K562 (cell line): ENCODE results near the gene KLHL20. TPM values are rescaled to one million over a fixed set of nuclear protein-coding genes. Genes with fewer than 3 reads are reported as not detected.

Experiments
- ATAC-seq: fragments of 200-7000 bp; cut with Tn5 transposase; 3 replicates; pipeline ENCODE4 v1.9.1; 2020; ENCODE audit warnings: moderate library complexity
- BruUV-seq: library from RNA; stranded (reverse); fragments of 400-500 nt; replicated peaks from 2 replicates; lab custom pipeline; 2021; lab: Mats Ljungman, UMichigan
- CTCF ChIA-PET: fragments of 300-600 bp; formaldehyde crosslinking; extraction: SDS; loops from one replicate; lab custom pipeline; 2021; ENCODE audit warnings: low intra/inter-chr PET ratio; lab: Yijun Ruan, JAX
- POLR2A ChIA-PET: fragments of 300-600, 350-650 bp; sonication (Branson Sonifier 250); formaldehyde crosslinking; extraction: SDS; loops from one replicate; lab custom pipeline; 2021; ENCODE audit warnings: antibody characterized with exemption, inconsistent platforms; lab: Yijun Ruan, JAX
- DNase-seq, 4 experiments: peaks; one replicate each; pipeline versions ENCODE4 v3.0.0 to v3.0.0-alpha.2; 2011 to 2018; ENCODE audit warnings: low spot score in 3 of 4, mixed read lengths in 3 of 4; ENCODE audit errors: extremely low read depth in 1 of 4
- FAIRE-seq: peaks from 2 replicates; lab custom pipeline; 2011; peaks lifted over from hg19 to GRCh38; lab: Jason Lieb, UNC
- H2AFZ ChIP-seq: 2 replicates; pipeline ENCODE4 v1.6.0; 2011; ENCODE audit warnings: low read depth, low read length, control low read depth, inconsistent platforms
- H3K27ac ChIP-seq: fragments of 200-600 bp; 3 replicates; pipeline ENCODE4 v1.8.0; 2011; ENCODE audit warnings: low read depth, mild to moderate bottlenecking, control low read depth, inconsistent platforms, low read length, moderate library complexity, mixed read lengths; ENCODE audit errors: extremely low read depth
- H3K27me3 ChIP-seq, 2 experiments: fragments of 300-600 bp in 1 of 2; 2 replicates in 1 of 2; 3 replicates in 1 of 2; pipeline versions ENCODE4 v1.6.0 to v1.8.0; 2011; ENCODE audit warnings: inconsistent platforms in 2 of 2, low read length in 2 of 2, mild to moderate bottlenecking in 1 of 2, mixed read lengths in 1 of 2, moderate library complexity in 1 of 2; ENCODE audit not compliant: control insufficient read depth in 2 of 2, insufficient read depth in 2 of 2
- H3K36me3 ChIP-seq: fragments of 300-600 bp; 3 replicates; pipeline ENCODE4 v1.8.0; 2011; ENCODE audit warnings: mild to moderate bottlenecking, low read length, inconsistent platforms; ENCODE audit not compliant: control insufficient read depth, insufficient read depth
- H3K4me1 ChIP-seq, 2 experiments: fragments of 200-600 bp in 1 of 2; replicated peaks in 1 of 2; 2 replicates in 1 of 2; 3 replicates in 1 of 2; pipeline versions ENCODE4 v1.5.1 to v1.8.0; 2011; ENCODE audit warnings: inconsistent platforms in 2 of 2, low read length in 2 of 2, mild to moderate bottlenecking in 1 of 2, mixed read lengths in 1 of 2, moderate library complexity in 1 of 2; ENCODE audit not compliant: control insufficient read depth in 2 of 2, insufficient read depth in 2 of 2
- H3K4me2 ChIP-seq: 2 replicates; pipeline ENCODE4 v1.6.1; 2011; ENCODE audit warnings: low read length, control low read depth, inconsistent platforms, mixed read lengths; ENCODE audit not compliant: insufficient read depth
- H3K4me3 ChIP-seq: fragments of 200-600 bp; sonication (generic), shearing (Covaris generic); 2 replicates; pipeline ENCODE4 v1.5.1; 2016; ENCODE audit warnings: control low read depth, inconsistent platforms
- H3K79me2 ChIP-seq: fragments of 200-600 bp; 3 replicates; pipeline ENCODE4 v1.8.0; 2011; ENCODE audit warnings: low read length, inconsistent platforms; ENCODE audit not compliant: control insufficient read depth, insufficient read depth
- H3K9ac ChIP-seq, 2 experiments: 2 replicates each; pipeline versions ENCODE4 v1.6.0 to v1.6.1; 2011; ENCODE audit warnings: low read depth in 2 of 2, low read length in 2 of 2, control low read depth in 1 of 2, inconsistent platforms in 1 of 2, mild to moderate bottlenecking in 1 of 2, mixed read lengths in 1 of 2; ENCODE audit not compliant: insufficient read depth in 1 of 2
- H3K9me1 ChIP-seq: one replicate; pipeline ENCODE4 v1.6.0; 2011; ENCODE audit warnings: inconsistent platforms, mild to moderate bottlenecking, low read length, moderate library complexity; ENCODE audit not compliant: control insufficient read depth, insufficient read depth
- H3K9me3 ChIP-seq: replicated peaks from 2 replicates; pipeline ENCODE4 v1.5.1; 2011; ENCODE audit warnings: low read depth, low read length, inconsistent platforms; ENCODE audit not compliant: control insufficient read depth, insufficient read depth
- H4K20me1 ChIP-seq: replicated peaks from 2 replicates; pipeline ENCODE4 v1.6.1; 2011; ENCODE audit warnings: low read length, inconsistent platforms, mixed read lengths; ENCODE audit not compliant: control insufficient read depth, insufficient read depth
- CREBBP ChIP-seq: IDR thresholded peaks from one replicate; pipeline ENCODE4 v1.6.1; 2012; ENCODE audit warnings: low read depth, mild to moderate bottlenecking, control low read depth, inconsistent platforms, low read length
- FOXA3 ChIP-seq, 2 experiments: fragments of 450-650 bp in 1 of 2; sonication (generic) in 1 of 2; formaldehyde crosslinking; IDR thresholded peaks in 1 of 2; conservative IDR thresholded peaks in 1 of 2; 2 replicates each; pipeline versions ENCODE4 v1.4.0 to v1.8.0; 2020 to 2022; ENCODE audit warnings: mild to moderate bottlenecking in 2 of 2, missing genetic modification reagents in 1 of 2
- HMBOX1 ChIP-seq: sonication (generic); IDR thresholded peaks from 2 replicates; pipeline ENCODE4 v1.6.1; 2016
- MAFF ChIP-seq: IDR thresholded peaks from 2 replicates; pipeline ENCODE4 v1.6.1; 2012; ENCODE audit warnings: low read length, improper control_type of control experiment
- WGBS: fragments of 100-300 bp; shearing (Covaris generic); methylation state at CpG from one replicate; pipeline ENCODE4 v1.1.6; 2016; ENCODE audit warnings: low coverage, mixed read lengths; ENCODE audit not compliant: insufficient coverage; ENCODE audit errors: missing lambda C conversion rate; 5-methylcytosine and 5-hydroxymethylcytosine counted together
- in situ Hi-C: fragments of 300-500 bp; cut with MboI; formaldehyde crosslinking; loops from 4 replicates; pipeline ENCODE4 v1.15.0; 2018; ENCODE audit warnings: inconsistent platforms, mixed read lengths
- intact Hi-C: fragments of 100-400 bp; cut with micrococcal nuclease; formaldehyde crosslinking; loops from 2 replicates; pipeline ENCODE4 v1.14.2; 2022
- polyA plus RNA-seq, 8 experiments: library from polyadenylated mRNA; depleted of rRNA in 4 of 8; stranded (reverse) in 5 of 8; unstranded in 3 of 8; fragments of >200 nt; fragmentation: Nextera tagmentation in 2 of 8; fragmentation: Illumina TruSeq in 1 of 8; extraction: Ambion mirVana in 2 of 8; extraction: Trizol in 1 of 8; gene quantifications; 2 replicates each; pipeline versions ENCODE4 v1.2.1 to v1.2.3, GENCODE V29; 2011 to 2014; ENCODE audit warnings: inconsistent platforms in 1 of 8, missing spikeins in 1 of 8
- total RNA-seq, 7 experiments: library from RNA; depleted of rRNA in 6 of 7; stranded (reverse); fragments of >200 nt in 6 of 7; fragmentation: Illumina TruSeq in 2 of 7; extraction: Trizol in 2 of 7; gene quantifications; 2 replicates each; pipeline versions ENCODE4 v1.2.1 to v1.2.3, GENCODE V29; 2011 to 2021; ENCODE audit warnings: low replicate concordance in 1 of 7

The KLHL20 gene
- total and polyA plus RNA-seq, 9 of the 15 experiments (the other 6 are each of a cell fraction or from before 2014, with no cell fraction given) = 8.9 to 23.2 (median 16.8) TPM

- no peaks in the 10 kb centered on the region for H3K9me1 ChIP-seq
- H3K9me3 ChIP-seq = no peaks in the 10 kb centered on the region
- TF ChIP-seq CREBBP (no peak), FOXA3 (CRISPR knock-in tag; conservative IDR thresholded peaks at IDR 0.05 in 1 of 2, IDR thresholded peaks at IDR 0.05 in 1 of 2) (0 out of 4 replicates have a peak, but pooled peaks of 1 of the 2 experiments have one; percentile 6), HMBOX1 (peak; percentile 56; the same call in 1 of the 2 replicates), MAFF (no peak)
- ChIA-PET POLR2A (interaction anchor here (0.7 to 1.7 kb wide), 11 partner anchors 11 to 239 kb away, joined by 3 to 15 read pairs (median 4); partner anchors contain the start of genes DARS2, PRDX6 and TEX50), CTCF (interaction anchor here (0.7 kb wide), 1 partner anchor 460 kb away, joined by 3 read pairs; no protein-coding TSS in a partner anchor)
- H3K4me3 ChIP-seq = peak overlapping the region; percentile 80
- H3K79me2 ChIP-seq = peaks cover 37% of the 10 kb centered on the region
- peak overlapping the region; percentile 98 for H3K4me2 ChIP-seq
- H3K9ac ChIP-seq = peak overlapping the region; percentile 88 to 94
- H3K4me1 ChIP-seq = no peaks in the 10 kb centered on the region; a peak in 1 of 5 replicates
- peak overlapping the region; percentile 82 for H3K27ac ChIP-seq
- ATAC-seq = no peak
- intact Hi-C loops (loop anchor here (2.0 kb wide), 1 partner anchor 285 kb away; no protein-coding TSS in a partner anchor), in situ Hi-C loops (no loop called here)
- no TSS peak for BruUV-seq
- no peak for DNase-seq
- peaks cover 6% of the 10 kb centered on the region; the same call in 1 of the 2 replicates for H4K20me1 ChIP-seq
- WGBS = 1% methylated on average over 8 of the region's 8 CpGs
- peak overlapping the region; percentile 98 for H2AFZ ChIP-seq
- peaks cover 21% of the 10 kb centered on the region for H3K36me3 ChIP-seq
- H3K27me3 ChIP-seq = no peaks in the 10 kb centered on the region
- FAIRE-seq = peak; percentile 65
Observed at GRCh38 chr1:173715538-173715844, 710 bp downstream of the KLHL20 start.
